Neutrophil (primary cell): ENCODE measurements around the gene TERB2.
"Not testable (repeated sequence)": the region's sequence is repeated elsewhere in the genome, so short reads cannot be mapped to it uniquely, and the experiment has no call there.

ENCODE experiments used
- H3K27ac ChIP-seq: fragments of 200-600 bp; sonication (generic); 2 replicates; pipeline ENCODE4 v1.5.1; 2016; ENCODE audit warnings: mild to moderate bottlenecking, moderate library complexity
- H3K27me3 ChIP-seq: fragments of 200-600 bp; sonication (generic); 2 replicates; pipeline ENCODE4 v1.6.0; 2016; ENCODE audit warnings: mild to moderate bottlenecking
- H3K36me3 ChIP-seq: fragments of 200-600 bp; sonication (generic); 2 replicates; pipeline ENCODE4 v1.5.1; 2017
- H3K4me1 ChIP-seq, 2 experiments: fragments of 200-600 bp in 1 of 2; sonication (generic) in 1 of 2; 1 replicate in 1 of 2; 2 replicates in 1 of 2; pipeline versions ENCODE4 v1.5.1 to v1.6.1; 2013 to 2016; ENCODE audit warnings: low read depth in 1 of 2, low read length in 1 of 2, mild to moderate bottlenecking in 1 of 2, moderate library complexity in 1 of 2; ENCODE audit not compliant: control insufficient read depth in 1 of 2, insufficient read depth in 1 of 2
- H3K4me3 ChIP-seq, 2 experiments: fragments of 200-600 bp in 1 of 2; sonication (generic) in 1 of 2; 1 replicate in 1 of 2; 2 replicates in 1 of 2; pipeline ENCODE4 v1.5.1; 2013 to 2016; ENCODE audit warnings: low read depth in 1 of 2, low read length in 1 of 2, mild to moderate bottlenecking in 1 of 2, moderate library complexity in 1 of 2
- H3K9me3 ChIP-seq: fragments of 200-600 bp; sonication (generic); 2 replicates; pipeline ENCODE4 v1.5.1; 2016
- CTCF ChIP-seq: fragments of 200-600 bp; sonication (generic); IDR thresholded peaks from 2 replicates; pipeline ENCODE4 v1.5.1; 2016; ENCODE audit warnings: antibody characterized with exemption

The TERB2 gene

GRCh38 chr15:45021348-45021747 is 64.9 kb downstream of the TERB2 start:
- H3K9me3 ChIP-seq = no peaks in the 10 kb centered on the region
- TF ChIP-seq CTCF = no peak
- H3K27ac ChIP-seq = no peak overlapping the region
- no peak overlapping the region for H3K4me3 ChIP-seq
- peaks cover 17 to 19% of the 10 kb centered on the region in 2 experiments for H3K4me1 ChIP-seq
- peaks cover 42% of the 10 kb centered on the region for H3K27me3 ChIP-seq
- H3K36me3 ChIP-seq = no peaks in the 10 kb centered on the region

DNA sequence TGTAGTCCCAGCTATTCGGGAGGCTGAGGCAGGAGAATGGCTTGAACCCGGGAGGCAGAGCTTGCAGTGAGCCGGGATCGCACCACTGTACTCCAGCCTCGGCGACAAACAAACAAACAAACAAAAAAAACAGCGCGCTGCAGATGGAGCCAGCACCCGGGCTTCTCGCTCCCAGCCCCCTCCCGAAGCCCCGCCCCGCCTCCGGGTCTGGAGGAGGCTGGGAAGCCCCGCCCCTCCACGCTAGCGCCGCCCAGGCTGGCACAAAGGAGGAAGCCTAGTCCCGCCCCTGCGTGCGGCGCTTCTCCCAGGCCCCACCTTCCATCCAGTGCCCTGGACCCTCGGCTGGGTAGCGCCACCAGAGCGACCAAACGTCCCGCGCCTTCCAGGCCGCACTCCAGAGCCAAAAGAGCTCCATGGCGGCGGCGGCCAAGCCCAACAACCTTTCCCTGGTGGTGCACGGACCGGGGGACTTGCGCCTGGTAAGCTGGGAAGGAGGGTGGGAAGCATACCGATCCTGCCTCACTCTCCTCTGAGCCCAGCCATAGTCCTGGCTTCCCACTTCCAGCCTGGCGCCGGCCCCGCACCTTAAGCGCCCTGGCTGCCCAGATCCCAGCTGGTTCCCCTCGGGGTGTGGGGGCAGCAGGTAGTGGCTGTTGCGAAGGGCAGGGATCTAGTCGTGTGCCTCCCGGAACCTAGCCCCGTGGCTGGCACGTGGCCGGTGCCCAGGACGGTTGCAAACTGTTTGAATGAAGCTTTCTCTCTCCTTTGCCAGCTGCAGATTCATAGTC is 66.6 kb downstream of the TERB2 start, which contains the start of gene SORD:
Gene SORD (plus strand): TSS at position 325 of the 788 bp plus-strand sequence. CDS start 89 bp downstream, at position 414.
- no peaks in the 10 kb centered on the region for H3K9me3 ChIP-seq
- peaks cover 40% of the 10 kb centered on the region for H3K27me3 ChIP-seq
- H3K4me3 ChIP-seq = peak within 1 kb of the TSS; percentile 89 to 94
- peak within 1 kb of the TSS; percentile 50 for H3K27ac ChIP-seq
- peaks cover 17 to 19% of the 10 kb centered on the region in 2 experiments for H3K4me1 ChIP-seq
- peak; percentile 25 for TF ChIP-seq CTCF
- H3K36me3 ChIP-seq = no peaks in the 10 kb centered on the region

DNA sequence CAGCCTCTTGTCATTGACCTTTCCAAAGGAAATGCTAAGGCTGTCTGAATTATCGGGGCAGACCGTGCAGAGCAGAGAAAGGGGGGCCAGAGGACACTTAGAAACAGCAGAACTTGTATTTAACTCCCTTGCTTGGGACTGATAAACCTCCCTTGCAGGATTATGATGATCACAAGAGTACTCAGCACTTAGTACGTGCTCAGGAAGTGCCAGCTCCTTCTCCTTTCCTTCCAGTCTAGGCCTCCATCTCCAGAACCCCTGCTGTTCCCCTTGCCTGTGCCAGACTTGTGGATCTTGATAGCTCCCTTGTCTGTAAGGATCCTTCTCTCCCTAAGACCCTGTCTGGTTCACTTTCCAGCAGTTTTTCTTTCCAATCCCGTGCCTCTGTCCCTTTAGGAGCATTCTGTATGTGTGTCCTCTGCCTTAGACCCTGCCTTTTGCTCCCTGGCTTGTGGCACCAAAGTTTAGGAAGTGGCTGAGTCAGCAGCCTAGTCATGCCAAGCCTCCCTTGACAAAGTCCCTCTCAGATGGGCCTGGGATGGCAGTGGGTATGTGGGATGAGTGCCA is 67.3 kb downstream of the TERB2 start:
- Histone ChIP-seq H3K27ac (peak overlapping the region; percentile 50), H3K4me1 (peaks cover 17 to 19% of the 10 kb centered on the region in 2 experiments), H3K4me3 (peak overlapping the region; percentile 89 to 94), H3K27me3 (peaks cover 34% of the 10 kb centered on the region), H3K9me3 (no peaks in the 10 kb centered on the region), H3K36me3 (no peaks in the 10 kb centered on the region)
- no peak for TF ChIP-seq CTCF

- H3K27ac ChIP-seq, H3K9me3 ChIP-seq, H3K4me3 ChIP-seq, H3K36me3 ChIP-seq: not testable (repeated sequence)
- peaks cover 29% of the 10 kb centered on the region for H3K27me3 ChIP-seq
- peaks cover 17 to 19% of the 10 kb centered on the region in 2 experiments for H3K4me1 ChIP-seq
Observed at GRCh38 chr15:45024649-45025048, 68.2 kb downstream of the TERB2 start.

DNA sequence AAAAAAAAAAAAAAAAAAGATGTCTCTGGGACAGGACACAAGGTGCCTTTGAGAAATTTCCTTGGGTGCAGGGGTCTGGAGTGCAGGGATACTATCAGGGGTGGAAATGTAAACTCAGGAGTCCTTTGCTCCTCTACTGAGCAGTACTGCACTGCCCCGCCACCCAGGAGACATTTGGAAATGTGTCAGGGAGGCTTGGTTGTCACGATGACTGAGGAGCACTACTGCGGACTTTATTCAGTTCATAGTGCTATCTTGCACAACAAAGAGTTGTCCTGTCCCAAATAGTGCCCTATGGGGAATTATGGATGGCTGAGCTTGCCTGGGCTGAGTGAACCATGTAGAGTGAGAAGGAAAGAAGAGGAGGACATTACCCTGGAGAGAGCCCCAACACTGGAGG is 69.1 kb downstream of the TERB2 start:
- not testable (repeated sequence) for H3K9me3 ChIP-seq, H3K36me3 ChIP-seq, H3K4me3 ChIP-seq, H3K27ac ChIP-seq
- Histone ChIP-seq H3K4me1 (peaks cover 17 to 19% of the 10 kb centered on the region in 2 experiments), H3K27me3 (peaks cover 20% of the 10 kb centered on the region)

DNA sequence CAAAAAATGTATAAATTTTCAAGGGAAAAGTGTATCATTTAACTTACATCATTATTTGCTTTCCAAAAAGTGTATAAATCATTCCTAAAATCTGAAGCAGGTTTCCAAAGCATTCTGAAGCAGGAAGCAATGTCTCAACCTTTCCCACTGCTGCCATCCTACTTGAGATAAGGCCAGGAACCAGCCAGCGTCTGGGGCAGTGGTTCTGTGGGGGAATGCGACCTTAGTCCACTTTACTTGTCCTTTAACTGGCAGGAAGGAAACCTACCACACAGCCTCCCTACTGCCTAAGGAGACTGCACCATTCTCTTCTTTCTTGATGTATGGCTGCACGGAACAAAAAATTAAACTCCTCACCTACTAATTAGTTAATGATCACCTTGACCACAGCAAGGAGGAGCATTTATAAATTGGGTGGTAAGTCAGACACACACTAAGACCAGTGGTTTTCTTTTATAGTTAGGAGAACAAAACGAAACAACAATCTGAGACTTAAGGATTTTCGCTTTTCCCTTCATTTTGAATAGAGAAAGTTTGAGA is 70.2 kb downstream of the TERB2 start:
- Histone ChIP-seq H3K27me3 (peaks cover 9% of the 10 kb centered on the region), H3K27ac (no peak overlapping the region), H3K36me3 (no peaks in the 10 kb centered on the region), H3K9me3 (no peaks in the 10 kb centered on the region), H3K4me3 (no peak overlapping the region), H3K4me1 (peaks cover 17 to 19% of the 10 kb centered on the region in 2 experiments)
- no peak for TF ChIP-seq CTCF
